ENCODE measurements around the gene SLC6A12. TPM values are rescaled to one million over a fixed set of nuclear protein-coding genes. Genes with fewer than 3 reads are reported as not detected.

SLC6A12 gene
- total RNA-seq, 2 donors from 2014 or later, result not detected

DNA sequence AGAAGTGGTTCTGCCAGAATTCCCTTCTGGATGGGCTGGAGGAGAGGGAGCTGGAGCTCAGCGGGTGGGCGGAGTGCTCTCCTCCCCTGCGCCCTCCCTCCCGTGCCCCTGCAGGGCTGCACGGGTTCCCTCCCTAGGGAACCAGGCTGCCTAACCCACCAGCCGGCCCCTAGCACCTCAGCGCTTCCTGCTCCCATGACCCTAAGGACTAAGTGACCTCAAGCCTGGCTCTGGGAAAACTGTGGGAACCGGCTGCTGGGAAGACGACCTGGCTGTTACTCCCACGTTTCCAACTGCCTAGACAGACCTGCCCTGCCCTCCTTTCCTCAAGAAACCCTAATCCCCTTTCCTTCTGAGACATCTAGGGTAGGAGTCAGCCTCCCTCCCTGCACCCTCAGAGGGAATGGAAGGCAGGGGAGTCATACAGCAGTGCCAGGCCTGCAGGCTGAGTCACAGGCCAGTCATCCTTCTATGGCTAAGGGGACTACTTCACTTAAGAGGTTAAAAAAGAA is 31.5 kb downstream of the SLC6A12 start:
- Mint-ChIP-seq H3K36me3 (ENCODE audit: low read depth) (peaks cover 4% of the 10 kb centered on the region), H3K27ac (no peak overlapping the region), H3K4me1 (peaks cover 12% of the 10 kb centered on the region), H3K4me3 (no peak overlapping the region), H3K27me3 (peaks cover 40% of the 10 kb centered on the region)
- DNase-seq, result no peak
- ATAC-seq, result no peak
- no peaks in the 10 kb centered on the region for H3K9me3 ChIP-seq (ENCODE audit: control insufficient read depth, low read length, poor library complexity, severe bottlenecking)

- Mint-ChIP-seq H3K27ac (no peak overlapping the region), H3K27me3 (peaks cover 36% of the 10 kb centered on the region), H3K4me1 (peaks cover 12% of the 10 kb centered on the region), H3K4me3 (no peak overlapping the region), H3K36me3 (ENCODE audit: low read depth) (peaks cover 4% of the 10 kb centered on the region)
- no peak for DNase-seq
- H3K9me3 ChIP-seq (ENCODE audit: control insufficient read depth, low read length, poor library complexity, severe bottlenecking), result no peaks in the 10 kb centered on the region
- ATAC-seq, result no peak
Measured at GRCh38 chr12:181921-182320, 32.0 kb downstream of the SLC6A12 start.

GRCh38 chr12:180445-180844 is 33.5 kb downstream of the SLC6A12 start:
- Mint-ChIP-seq H3K4me3 (peak overlapping the region; percentile 31), H3K4me1 (peaks cover 12% of the 10 kb centered on the region), H3K27me3 (peaks cover 32% of the 10 kb centered on the region), H3K27ac (no peak overlapping the region), H3K36me3 (ENCODE audit: low read depth) (peaks cover 4% of the 10 kb centered on the region)
- ATAC-seq, result peak; percentile 36
- no peak for DNase-seq
- no peaks in the 10 kb centered on the region for H3K9me3 ChIP-seq (ENCODE audit: control insufficient read depth, low read length, poor library complexity, severe bottlenecking)

- Mint-ChIP-seq H3K27me3 (peaks cover 32% of the 10 kb centered on the region), H3K4me3 (no peak overlapping the region), H3K36me3 (ENCODE audit: low read depth) (peaks cover 4% of the 10 kb centered on the region), H3K27ac (no peak overlapping the region), H3K4me1 (peaks cover 12% of the 10 kb centered on the region)
- no peaks in the 10 kb centered on the region for H3K9me3 ChIP-seq (ENCODE audit: control insufficient read depth, low read length, poor library complexity, severe bottlenecking)
- no peak for DNase-seq
- no peak for ATAC-seq
Measured at GRCh38 chr12:179885-180284, 34.1 kb downstream of the SLC6A12 start.

DNA sequence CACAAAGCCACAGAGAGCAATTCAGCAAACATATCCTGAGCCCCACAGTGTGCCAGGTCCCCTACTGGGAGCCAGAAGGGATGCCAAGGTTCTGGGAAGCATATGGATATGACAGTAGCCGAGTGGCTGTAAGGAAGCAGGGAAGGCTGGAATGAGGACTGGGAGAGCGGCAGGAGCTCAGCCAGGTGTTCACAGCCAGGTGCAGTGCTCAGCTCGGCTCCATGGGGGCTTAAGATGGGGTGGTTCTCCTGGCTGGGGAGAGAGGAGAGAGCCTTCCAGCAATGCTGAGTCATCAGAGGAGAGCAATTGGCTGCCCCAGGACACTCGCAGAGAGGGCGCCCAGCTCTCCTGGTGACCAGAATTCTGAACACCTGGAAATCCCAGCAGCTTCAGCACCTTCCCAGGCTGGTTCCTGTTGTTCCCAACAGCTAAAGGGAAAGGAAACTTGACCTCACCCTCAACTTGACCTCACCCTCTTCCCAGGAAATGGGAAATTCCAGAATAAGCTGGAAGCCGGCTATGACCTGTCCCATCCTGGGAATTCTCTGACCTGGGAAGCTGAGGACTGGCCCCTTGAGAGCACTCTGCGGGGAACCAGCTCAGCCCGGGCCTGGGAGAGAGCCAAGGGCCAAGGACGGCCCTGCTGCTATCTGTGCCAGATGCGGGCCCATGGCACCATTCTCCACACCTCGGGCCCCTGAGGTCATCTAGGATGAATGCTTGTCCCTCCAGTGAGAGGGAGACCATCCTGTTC is 34.6 kb downstream of the SLC6A12 start:
- Mint-ChIP-seq H3K27ac (no peak overlapping the region), H3K27me3 (peaks cover 29% of the 10 kb centered on the region), H3K36me3 (ENCODE audit: low read depth) (peaks cover 4% of the 10 kb centered on the region), H3K4me1 (peaks cover 12% of the 10 kb centered on the region), H3K4me3 (no peak overlapping the region)
- H3K9me3 ChIP-seq (ENCODE audit: control insufficient read depth, low read length, poor library complexity, severe bottlenecking), result no peaks in the 10 kb centered on the region
- DNase-seq (no peak), ATAC-seq (no peak)

DNA sequence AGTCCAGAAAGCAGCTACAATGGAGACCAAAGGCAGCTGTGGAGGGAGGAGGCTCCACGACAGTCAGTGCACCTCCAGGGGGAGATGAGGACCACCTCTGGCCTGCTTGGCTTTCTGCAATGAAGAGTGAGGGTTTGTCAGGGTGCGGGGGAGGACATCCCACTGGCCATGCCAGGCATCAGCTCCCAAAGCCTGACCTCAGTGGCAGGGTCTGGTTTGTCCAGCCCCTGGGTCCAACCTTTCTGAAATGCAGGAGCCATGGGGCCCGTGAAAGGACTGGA is 35.2 kb downstream of the SLC6A12 start:
- no peak for DNase-seq
- no peak overlapping the region for H3K4me3 Mint-ChIP-seq
- peaks cover 12% of the 10 kb centered on the region for H3K4me1 Mint-ChIP-seq
- H3K9me3 ChIP-seq (ENCODE audit: control insufficient read depth, low read length, poor library complexity, severe bottlenecking), result no peaks in the 10 kb centered on the region
- peaks cover 32% of the 10 kb centered on the region for H3K27me3 Mint-ChIP-seq
- ATAC-seq, result no peak
- H3K36me3 Mint-ChIP-seq (ENCODE audit: low read depth), result peaks cover 4% of the 10 kb centered on the region
- H3K27ac Mint-ChIP-seq, result no peak overlapping the region

GRCh38 chr12:177980-178828 is 35.8 kb downstream of the SLC6A12 start:
- Mint-ChIP-seq H3K27me3 (peaks cover 35% of the 10 kb centered on the region), H3K4me3 (no peak overlapping the region), H3K4me1 (peaks cover 12% of the 10 kb centered on the region), H3K27ac (no peak overlapping the region), H3K36me3 (ENCODE audit: low read depth) (peaks cover 4% of the 10 kb centered on the region)
- DNase-seq (no peak), ATAC-seq (no peak)
- H3K9me3 ChIP-seq (ENCODE audit: control insufficient read depth, low read length, poor library complexity, severe bottlenecking), result no peaks in the 10 kb centered on the region

DNA sequence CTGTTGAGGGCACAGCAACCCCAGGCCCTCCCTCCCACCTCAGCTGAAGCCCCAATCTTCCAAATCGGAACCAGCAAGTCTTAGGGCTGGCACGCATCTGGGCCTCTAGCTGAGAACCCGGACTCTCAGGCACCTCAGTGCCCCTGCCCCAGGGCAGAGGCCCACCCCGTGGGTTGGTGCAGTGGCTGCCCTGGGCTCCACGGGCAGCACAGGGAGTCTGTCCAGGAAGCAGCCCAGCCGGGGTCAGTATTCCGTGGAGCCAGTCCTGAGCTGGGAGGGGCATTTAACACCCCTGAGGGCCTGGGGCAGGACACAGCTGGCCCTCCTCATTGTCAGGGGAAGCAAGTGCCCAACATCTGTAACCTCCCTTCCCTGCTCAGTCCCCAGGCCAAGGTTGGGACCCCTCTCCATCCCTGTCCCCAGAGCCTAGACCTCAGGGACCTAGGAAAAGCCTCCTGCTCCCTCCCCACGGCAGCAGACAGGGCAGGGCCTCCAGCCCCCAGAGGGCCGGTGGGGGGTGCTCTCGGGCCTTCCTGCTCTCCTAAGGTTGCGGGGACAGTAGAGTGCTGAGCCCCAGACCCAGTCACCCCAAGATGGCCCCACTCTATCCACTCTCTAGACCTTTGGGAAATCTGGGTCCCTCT is 36.5 kb downstream of the SLC6A12 start:
- Mint-ChIP-seq H3K4me1 (peaks cover 11% of the 10 kb centered on the region), H3K36me3 (ENCODE audit: low read depth) (peaks cover 5% of the 10 kb centered on the region), H3K27me3 (peaks cover 42% of the 10 kb centered on the region), H3K27ac (no peak overlapping the region), H3K4me3 (no peak overlapping the region)
- no peak for DNase-seq
- H3K9me3 ChIP-seq (ENCODE audit: control insufficient read depth, low read length, poor library complexity, severe bottlenecking), result no peaks in the 10 kb centered on the region
- no peak for ATAC-seq

- ATAC-seq (no peak), DNase-seq (no peak)
- Mint-ChIP-seq H3K27ac (no peak overlapping the region), H3K4me3 (no peak overlapping the region), H3K27me3 (peaks cover 40% of the 10 kb centered on the region), H3K4me1 (peaks cover 12% of the 10 kb centered on the region), H3K36me3 (ENCODE audit: low read depth) (peaks cover 5% of the 10 kb centered on the region)
- no peaks in the 10 kb centered on the region for H3K9me3 ChIP-seq (ENCODE audit: control insufficient read depth, low read length, poor library complexity, severe bottlenecking)
Measured at GRCh38 chr12:176321-177181, 37.4 kb downstream of the SLC6A12 start.

GRCh38 chr12:175759-176158 is 38.2 kb downstream of the SLC6A12 start:
- H3K36me3 Mint-ChIP-seq (ENCODE audit: low read depth), result peaks cover 5% of the 10 kb centered on the region

DNA sequence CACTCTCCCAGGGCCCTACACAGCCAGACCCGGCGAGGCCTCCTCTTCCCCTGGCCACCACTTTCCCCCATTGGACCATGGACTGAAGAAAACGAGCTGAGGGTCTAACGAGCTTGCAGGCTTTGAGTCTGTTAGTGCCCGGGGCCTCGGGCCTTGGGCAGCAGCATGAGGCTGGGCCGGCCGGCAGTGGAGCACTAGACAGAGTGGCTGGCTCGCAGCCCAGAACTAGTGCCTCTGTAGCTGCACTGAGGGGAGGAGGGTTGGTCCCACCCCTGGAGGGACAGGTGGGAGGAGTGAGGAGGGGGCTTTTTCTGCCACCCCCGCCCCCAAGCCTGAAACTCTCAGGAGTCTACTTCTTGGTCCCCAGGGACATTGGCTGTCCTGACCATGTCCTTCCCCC is 38.7 kb downstream of the SLC6A12 start:
- peaks cover 9% of the 10 kb centered on the region for H3K4me1 Mint-ChIP-seq
- no peak overlapping the region for H3K27ac Mint-ChIP-seq
- peaks cover 43% of the 10 kb centered on the region for H3K27me3 Mint-ChIP-seq
- no peak for ATAC-seq
- H3K36me3 Mint-ChIP-seq (ENCODE audit: low read depth), result peaks cover 5% of the 10 kb centered on the region
- no peak overlapping the region for H3K4me3 Mint-ChIP-seq
- H3K9me3 ChIP-seq (ENCODE audit: control insufficient read depth, low read length, poor library complexity, severe bottlenecking), result no peaks in the 10 kb centered on the region
- DNase-seq, result no peak

More at GRCh38 chr12:175759-176158, 38.2 kb downstream of the SLC6A12 start:
- no peak for DNase-seq
- H3K9me3 ChIP-seq (ENCODE audit: control insufficient read depth, low read length, poor library complexity, severe bottlenecking), result no peaks in the 10 kb centered on the region
- no peak for ATAC-seq
- H3K4me3 Mint-ChIP-seq, result no peak overlapping the region
- peaks cover 43% of the 10 kb centered on the region for H3K27me3 Mint-ChIP-seq
- H3K27ac Mint-ChIP-seq, result no peak overlapping the region
- peaks cover 12% of the 10 kb centered on the region for H3K4me1 Mint-ChIP-seq

DNA sequence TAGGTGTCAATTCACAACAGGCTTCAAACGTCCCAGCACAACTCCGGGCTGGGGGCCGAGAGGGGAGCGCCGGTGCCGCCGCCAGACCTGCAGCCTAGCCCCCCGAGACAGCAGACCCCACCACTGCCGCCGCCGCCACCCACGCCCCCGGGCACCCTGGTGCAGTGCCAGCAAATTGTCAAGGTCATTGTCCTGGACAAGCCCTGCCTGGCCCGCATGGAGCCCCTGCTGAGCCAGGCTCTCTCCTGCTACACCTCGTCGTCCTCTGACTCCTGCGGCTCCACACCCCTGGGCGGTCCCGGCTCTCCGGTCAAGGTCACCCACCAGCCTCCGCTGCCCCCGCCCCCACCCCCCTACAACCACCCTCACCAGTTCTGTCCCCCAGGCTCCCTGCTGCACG is 39.4 kb downstream of the SLC6A12 start:
- Mint-ChIP-seq H3K27ac (no peak overlapping the region), H3K4me1 (peaks cover 8% of the 10 kb centered on the region), H3K27me3 (peaks cover 47% of the 10 kb centered on the region), H3K4me3 (no peak overlapping the region), H3K36me3 (ENCODE audit: low read depth) (peaks cover 5% of the 10 kb centered on the region)
- no peaks in the 10 kb centered on the region for H3K9me3 ChIP-seq (ENCODE audit: control insufficient read depth, low read length, poor library complexity, severe bottlenecking)
- ATAC-seq (no peak), DNase-seq (no peak)

Measured in T-helper 17 cell (primary cell).